Measurements from ENCODE around the gene RHOF. TPM values are rescaled to one million over a fixed set of nuclear protein-coding genes. Genes with fewer than 3 reads are reported as not detected.

Gene RHOF
- total and polyA plus RNA-seq, 2 of the 13 experiments (the other 11 are each of a cell fraction or from before 2014, with no cell fraction given), result 14.6 to 32.2 TPM

GRCh38 chr12:121799842-121800693 is 6.6 kb upstream of the RHOF start (continued):
- TF ChIP-seq, protein P1, sequence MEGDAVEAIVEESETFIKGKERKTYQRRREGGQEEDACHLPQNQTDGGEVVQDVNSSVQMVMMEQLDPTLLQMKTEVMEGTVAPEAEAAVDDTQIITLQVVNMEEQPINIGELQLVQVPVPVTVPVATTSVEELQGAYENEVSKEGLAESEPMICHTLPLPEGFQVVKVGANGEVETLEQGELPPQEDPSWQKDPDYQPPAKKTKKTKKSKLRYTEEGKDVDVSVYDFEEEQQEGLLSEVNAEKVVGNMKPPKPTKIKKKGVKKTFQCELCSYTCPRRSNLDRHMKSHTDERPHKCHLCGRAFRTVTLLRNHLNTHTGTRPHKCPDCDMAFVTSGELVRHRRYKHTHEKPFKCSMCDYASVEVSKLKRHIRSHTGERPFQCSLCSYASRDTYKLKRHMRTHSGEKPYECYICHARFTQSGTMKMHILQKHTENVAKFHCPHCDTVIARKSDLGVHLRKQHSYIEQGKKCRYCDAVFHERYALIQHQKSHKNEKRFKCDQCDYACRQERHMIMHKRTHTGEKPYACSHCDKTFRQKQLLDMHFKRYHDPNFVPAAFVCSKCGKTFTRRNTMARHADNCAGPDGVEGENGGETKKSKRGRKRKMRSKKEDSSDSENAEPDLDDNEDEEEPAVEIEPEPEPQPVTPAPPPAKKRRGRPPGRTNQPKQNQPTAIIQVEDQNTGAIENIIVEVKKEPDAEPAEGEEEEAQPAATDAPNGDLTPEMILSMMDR (CRISPR knock-in tag; IDR thresholded peaks at IDR 0.05), result no peak
- TF ChIP-seq HNRNPH1 (optimal IDR thresholded peaks at IDR 0.05; ENCODE audit: low read depth, low read length), result peak; percentile 36
- no peak for TF ChIP-seq ZNF737 (CRISPR knock-in tag; IDR thresholded peaks at IDR 0.05; ENCODE audit: borderline replicate concordance)
- TF ChIP-seq ZNF446 (CRISPR knock-in tag; IDR thresholded peaks at IDR 0.05), result no peak; the same call in 1 of the 2 replicates
- no peak for TF ChIP-seq MXD4 (CRISPR knock-in tag; IDR thresholded peaks at IDR 0.05)
- TF ChIP-seq CENPX (CRISPR knock-in tag; IDR thresholded peaks at IDR 0.05), result no peak
- no peak for TF ChIP-seq ARNT2 (CRISPR knock-in tag; IDR thresholded peaks at IDR 0.05; ENCODE audit: low read depth)
- TF ChIP-seq HNRNPK (IDR thresholded peaks at IDR 0.05; ENCODE audit: low read depth, low read length, poor library complexity, severe bottlenecking), result peak; percentile 61
- TF ChIP-seq KDM5B (CRISPR knock-in tag; IDR thresholded peaks at IDR 0.05; ENCODE audit: borderline replicate concordance), result no peak; the same call in 1 of the 2 replicates
- no peak for TF ChIP-seq ZFP36L1 (CRISPR knock-in tag; IDR thresholded peaks at IDR 0.05)
- no peak for TF ChIP-seq EED (CRISPR knock-in tag; IDR thresholded peaks at IDR 0.05)
- TF ChIP-seq ZSCAN25 (CRISPR knock-in tag; IDR thresholded peaks at IDR 0.05), result no peak
- TF ChIP-seq PAX8 (CRISPR knock-in tag; IDR thresholded peaks at IDR 0.05; ENCODE audit: borderline replicate concordance), result no peak
- no peak for TF ChIP-seq PHB2 (IDR thresholded peaks at IDR 0.05; ENCODE audit: partially characterized antibody)
- no peak for TF ChIP-seq HINFP (CRISPR knock-in tag; IDR thresholded peaks at IDR 0.05; ENCODE audit: low read depth)
- TF ChIP-seq ZBTB4 (CRISPR knock-in tag; IDR thresholded peaks at IDR 0.05; ENCODE audit: borderline replicate concordance), result no peak
- no peak; the same call in 1 of the 2 replicates for TF ChIP-seq SALL2 (CRISPR knock-in tag; IDR thresholded peaks at IDR 0.05)
- TF ChIP-seq PTBP1 (IDR thresholded peaks at IDR 0.05; ENCODE audit: low read depth, low read length, poor library complexity, severe bottlenecking), result no peak
- no peak for TF ChIP-seq ZNF550 (CRISPR knock-in tag; IDR thresholded peaks at IDR 0.05; ENCODE audit: borderline replicate concordance)

Data from HepG2 (cell line).